Thyroid gland (tissue), 4 donors: Measurements from ENCODE around the gene NTRK2. TPM values are rescaled to one million over a fixed set of nuclear protein-coding genes. Genes with fewer than 3 reads are reported as not detected.

Source experiments
- DNase-seq, 2 donors: peaks; one replicate each; pipeline ENCODE4 v3.0.0-alpha.2; 2019
- H3K27ac ChIP-seq, 3 donors: fragments of 200-600 bp; sonication (generic); 1 replicate in 2 of 3; 2 replicates in 1 of 3; pipeline ENCODE4 v1.5.1; 2016 to 2019; ENCODE audit warnings: mild to moderate bottlenecking in 1 of 3, moderate library complexity in 1 of 3
- H3K27me3 ChIP-seq: fragments of 200-600 bp; sonication (generic); one replicate; pipeline ENCODE4 v1.5.1; 2019
- H3K36me3 ChIP-seq, 2 donors: fragments of 200-600 bp; sonication (generic); one replicate each; pipeline ENCODE4 v1.5.1; 2016 to 2019
- H3K4me1 ChIP-seq, 2 donors: fragments of 200-600 bp; sonication (generic); one replicate each; pipeline ENCODE4 v1.5.1; 2017 to 2019
- H3K4me3 ChIP-seq, 3 donors: fragments of 200-600 bp; sonication (generic); replicated peaks in 1 of 3; 1 replicate in 2 of 3; 2 replicates in 1 of 3; pipeline ENCODE4 v1.5.1; 2016; ENCODE audit warnings: mild to moderate bottlenecking in 1 of 3
- H3K9me3 ChIP-seq: fragments of 200-600 bp; sonication (generic); one replicate; pipeline ENCODE4 v1.5.1; 2017
- POLR2A ChIP-seq, 2 donors: fragments of 450-650 bp; IDR thresholded peaks; one replicate each; pipeline ENCODE4 v1.6.1; 2017; ENCODE audit warnings: antibody characterized with exemption in 2 of 2, mild to moderate bottlenecking in 2 of 2, moderate library complexity in 1 of 2
- WGBS, 2 donors: methylation state at CpG; one replicate each; pipeline ENCODE4 v1.1.5; 2017; 5-methylcytosine and 5-hydroxymethylcytosine counted together
- intact Hi-C: fragments of 100-400 bp; cut with DNase I; formaldehyde crosslinking; loops from one replicate; pipeline ENCODE4 v1.15.1; 2023
- total RNA-seq, 4 donors: library from RNA; depleted of rRNA; stranded (reverse); fragments of >200 nt; gene quantifications; one replicate each; pipeline ENCODE4 v1.2.3, GENCODE V29; 2016
- TF ChIP-seq, protein P1 (sequence below), 6 experiments: fragments of 200-600 bp in 3 of 6; fragments of 450-650 bp in 3 of 6; sonication (generic) in 3 of 6; IDR thresholded peaks; one replicate each; pipeline ENCODE4 v1.5.1; 2016 to 2019; ENCODE audit warnings: antibody characterized with exemption in 6 of 6, mild to moderate bottlenecking in 2 of 6, inconsistent platforms in 1 of 6, moderate library complexity in 1 of 6

The NTRK2 gene
- total RNA-seq, 4 donors from 2014 or later: 92.0 to 186 (median 142) TPM

DNA sequence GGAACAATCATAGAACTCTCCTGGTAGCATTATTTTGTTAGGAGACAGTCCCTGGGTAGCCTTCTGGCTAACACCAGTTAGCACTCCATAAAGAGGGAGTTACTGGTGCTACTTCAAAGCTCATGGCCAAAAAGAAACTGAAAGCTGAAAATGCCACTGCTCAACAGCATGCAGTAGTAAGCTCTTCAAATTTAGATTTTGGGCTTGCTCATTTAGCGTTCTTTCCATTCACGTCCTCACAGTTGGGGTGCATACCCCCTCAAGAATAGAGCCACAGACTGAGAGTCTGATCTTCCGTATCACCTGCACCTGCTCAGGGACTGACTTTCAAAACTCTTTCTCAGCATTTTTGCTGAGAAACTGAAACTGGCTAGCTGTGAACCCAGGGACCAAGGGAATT, 24.7 kb downstream of the NTRK2 start:
- 39 to 41% methylated on average over 3 of the region's 3 CpGs for WGBS, 2 donors
- H3K4me1 ChIP-seq: peaks cover 28 to 32% of the 10 kb centered on the region in 2 donors
- DNase-seq: peak in 1 of 2 donors; percentile 14
- H3K36me3 ChIP-seq: no peaks in the 10 kb centered on the region
- no peaks in the 10 kb centered on the region for H3K9me3 ChIP-seq
- no peaks in the 10 kb centered on the region for H3K27me3 ChIP-seq
- no peak overlapping the region for H3K4me3 ChIP-seq
- no peak for TF ChIP-seq POLR2A (IDR thresholded peaks at IDR 0.05)
- TF ChIP-seq, protein P1, sequence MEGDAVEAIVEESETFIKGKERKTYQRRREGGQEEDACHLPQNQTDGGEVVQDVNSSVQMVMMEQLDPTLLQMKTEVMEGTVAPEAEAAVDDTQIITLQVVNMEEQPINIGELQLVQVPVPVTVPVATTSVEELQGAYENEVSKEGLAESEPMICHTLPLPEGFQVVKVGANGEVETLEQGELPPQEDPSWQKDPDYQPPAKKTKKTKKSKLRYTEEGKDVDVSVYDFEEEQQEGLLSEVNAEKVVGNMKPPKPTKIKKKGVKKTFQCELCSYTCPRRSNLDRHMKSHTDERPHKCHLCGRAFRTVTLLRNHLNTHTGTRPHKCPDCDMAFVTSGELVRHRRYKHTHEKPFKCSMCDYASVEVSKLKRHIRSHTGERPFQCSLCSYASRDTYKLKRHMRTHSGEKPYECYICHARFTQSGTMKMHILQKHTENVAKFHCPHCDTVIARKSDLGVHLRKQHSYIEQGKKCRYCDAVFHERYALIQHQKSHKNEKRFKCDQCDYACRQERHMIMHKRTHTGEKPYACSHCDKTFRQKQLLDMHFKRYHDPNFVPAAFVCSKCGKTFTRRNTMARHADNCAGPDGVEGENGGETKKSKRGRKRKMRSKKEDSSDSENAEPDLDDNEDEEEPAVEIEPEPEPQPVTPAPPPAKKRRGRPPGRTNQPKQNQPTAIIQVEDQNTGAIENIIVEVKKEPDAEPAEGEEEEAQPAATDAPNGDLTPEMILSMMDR (IDR thresholded peaks at IDR 0.05): no peak
- H3K27ac ChIP-seq: peak overlapping the region; percentile 32 to 55 (median 49)
- intact Hi-C loops: no loop called here

DNA sequence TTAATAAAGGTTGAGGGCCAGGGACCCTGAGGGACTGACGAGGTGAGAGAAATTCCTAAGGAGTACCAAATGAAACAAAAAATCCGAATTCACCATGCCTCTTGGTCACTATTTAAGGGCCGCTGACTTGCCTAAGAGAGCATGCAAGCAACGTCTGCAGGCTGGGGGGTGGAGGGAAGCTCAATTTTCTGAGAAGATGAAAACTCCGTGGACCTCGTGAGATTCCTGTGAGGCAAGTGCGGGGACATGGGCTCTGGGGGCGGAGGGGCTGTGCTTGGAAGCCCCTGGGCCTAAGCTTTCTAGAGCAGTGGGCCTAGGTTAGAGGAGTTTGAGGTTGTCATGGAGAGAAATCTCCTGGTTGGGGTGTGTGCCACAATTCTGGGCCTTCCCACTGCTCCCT, 27.5 kb downstream of the NTRK2 start:
- DNase-seq: peak; percentile 61 to 62
- WGBS, 2 donors: 45 to 60% methylated on average over 8 of the region's 8 CpGs
- Histone ChIP-seq H3K9me3 (no peaks in the 10 kb centered on the region), H3K4me3 (no peak overlapping the region), H3K4me1 (peaks cover 18 to 29% of the 10 kb centered on the region in 2 donors), H3K27ac (peak overlapping the region; percentile 65 to 85 (median 69)), H3K36me3 (no peaks in the 10 kb centered on the region), H3K27me3 (no peaks in the 10 kb centered on the region)
- no peak for TF ChIP-seq POLR2A (IDR thresholded peaks at IDR 0.05)
- intact Hi-C loops: no loop called here

DNA sequence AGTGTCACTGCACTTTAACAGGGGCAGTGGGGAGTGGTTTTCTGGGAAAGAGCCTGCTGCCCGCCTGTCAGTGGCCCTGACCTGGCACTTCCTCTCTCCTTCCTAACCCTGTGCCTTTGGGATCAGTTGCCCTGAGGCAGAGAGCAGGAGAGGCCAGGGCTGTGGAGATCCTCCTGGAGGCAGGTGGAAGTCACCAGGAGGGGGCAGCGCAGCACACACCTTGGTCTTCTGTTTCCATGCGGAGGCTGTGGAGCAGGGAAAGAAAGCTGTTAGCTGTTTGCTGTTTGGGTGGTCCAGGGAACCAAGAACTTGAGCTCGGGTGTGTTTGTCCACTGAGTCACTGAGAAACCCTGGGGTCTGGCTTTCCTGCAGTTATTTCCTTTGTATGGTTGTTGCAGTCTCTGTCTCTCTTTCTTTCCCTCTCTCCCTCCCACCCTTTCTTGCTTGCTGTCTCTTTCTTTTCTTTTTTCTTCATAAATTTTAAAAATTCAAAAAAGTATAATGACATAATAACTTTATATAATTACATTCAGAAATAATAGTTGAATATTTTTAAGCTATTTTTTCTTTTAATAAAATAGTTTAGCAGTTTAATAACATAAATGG, 28.1 kb downstream of the NTRK2 start:
- Histone ChIP-seq H3K4me1 (peaks cover 23 to 35% of the 10 kb centered on the region in 2 donors), H3K27me3 (no peaks in the 10 kb centered on the region), H3K4me3 (no peak overlapping the region), H3K36me3 (no peaks in the 10 kb centered on the region), H3K9me3 (no peaks in the 10 kb centered on the region), H3K27ac (peak overlapping the region; percentile 65 to 85 (median 69))
- intact Hi-C loops: no loop called here
- peak; percentile 57 to 65 for DNase-seq
- 65 to 67% methylated on average over 4 of the region's 4 CpGs for WGBS, 2 donors
- TF ChIP-seq, protein P1 (IDR thresholded peaks at IDR 0.05): peak in 5 of 6 experiments; percentile 27 to 62 (median 51)
- TF ChIP-seq POLR2A (IDR thresholded peaks at IDR 0.05): no peak

DNA sequence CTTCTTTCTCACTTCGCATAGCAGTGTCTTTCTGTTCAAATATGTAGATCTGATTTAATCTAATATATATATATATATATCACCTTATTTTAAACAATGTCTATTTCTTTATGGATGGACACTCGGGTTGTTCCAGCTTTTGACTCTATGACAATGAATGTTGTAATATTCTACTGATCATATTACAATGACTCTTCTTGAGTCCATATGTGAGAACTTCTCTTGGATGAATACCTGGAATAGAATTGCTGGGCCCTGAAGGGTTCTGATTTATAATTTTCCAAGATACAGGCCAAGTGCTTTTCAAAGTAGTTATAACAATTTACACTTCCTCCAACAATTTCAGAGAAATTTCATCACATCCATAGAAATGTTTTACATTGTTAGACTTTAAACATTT, 28.8 kb downstream of the NTRK2 start:
- no peaks in the 10 kb centered on the region for H3K9me3 ChIP-seq
- H3K4me1 ChIP-seq: peaks cover 30 to 41% of the 10 kb centered on the region in 2 donors
- no peaks in the 10 kb centered on the region for H3K36me3 ChIP-seq
- peak overlapping the region in 1 of 3 donors; percentile 85 for H3K27ac ChIP-seq
- TF ChIP-seq, protein P1 (IDR thresholded peaks at IDR 0.05): no peak
- TF ChIP-seq POLR2A (IDR thresholded peaks at IDR 0.05): no peak
- H3K4me3 ChIP-seq: no peak overlapping the region
- no peaks in the 10 kb centered on the region for H3K27me3 ChIP-seq
- intact Hi-C loops: no loop called here
- 92 to 93% methylated on average over 2 of the region's 2 CpGs for WGBS, 2 donors
- DNase-seq: no peak

DNA sequence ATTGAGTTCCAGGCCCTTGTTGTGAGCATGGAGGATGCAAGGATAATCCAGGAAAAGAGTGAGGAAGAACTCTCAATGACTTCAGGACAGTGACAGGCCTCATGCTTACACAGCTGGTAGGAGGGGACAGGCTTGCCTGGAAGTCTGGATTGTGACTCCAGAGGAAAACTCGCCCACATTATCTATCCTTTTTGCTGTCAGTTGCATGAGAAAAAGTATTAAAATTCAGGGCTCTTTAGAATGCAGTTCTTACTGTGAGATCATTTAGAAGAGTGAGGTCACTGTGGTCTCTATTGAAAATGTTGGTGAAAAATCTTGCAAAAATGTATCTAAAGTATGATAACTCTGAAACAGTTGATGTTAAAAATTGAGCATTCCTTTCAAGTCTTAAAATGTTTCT, 30.5 kb downstream of the NTRK2 start:
- 81 to 89% methylated on average over 1 of the region's 1 CpG for WGBS, 2 donors
- TF ChIP-seq POLR2A (IDR thresholded peaks at IDR 0.05): no peak
- TF ChIP-seq, protein P1 (IDR thresholded peaks at IDR 0.05): no peak
- Histone ChIP-seq H3K36me3 (no peaks in the 10 kb centered on the region), H3K9me3 (no peaks in the 10 kb centered on the region), H3K27ac (no peak overlapping the region), H3K27me3 (no peaks in the 10 kb centered on the region), H3K4me3 (no peak overlapping the region), H3K4me1 (peaks cover 25 to 34% of the 10 kb centered on the region in 2 donors)
- intact Hi-C loops: no loop called here
- DNase-seq: no peak
